ENCODE data around the gene NEDD8. TPM values are rescaled to one million over a fixed set of nuclear protein-coding genes. Genes with fewer than 3 reads are reported as not detected.

Gene NEDD8
- polyA plus RNA-seq, 1 donor from 2014 or later, result 431 TPM

DNA sequence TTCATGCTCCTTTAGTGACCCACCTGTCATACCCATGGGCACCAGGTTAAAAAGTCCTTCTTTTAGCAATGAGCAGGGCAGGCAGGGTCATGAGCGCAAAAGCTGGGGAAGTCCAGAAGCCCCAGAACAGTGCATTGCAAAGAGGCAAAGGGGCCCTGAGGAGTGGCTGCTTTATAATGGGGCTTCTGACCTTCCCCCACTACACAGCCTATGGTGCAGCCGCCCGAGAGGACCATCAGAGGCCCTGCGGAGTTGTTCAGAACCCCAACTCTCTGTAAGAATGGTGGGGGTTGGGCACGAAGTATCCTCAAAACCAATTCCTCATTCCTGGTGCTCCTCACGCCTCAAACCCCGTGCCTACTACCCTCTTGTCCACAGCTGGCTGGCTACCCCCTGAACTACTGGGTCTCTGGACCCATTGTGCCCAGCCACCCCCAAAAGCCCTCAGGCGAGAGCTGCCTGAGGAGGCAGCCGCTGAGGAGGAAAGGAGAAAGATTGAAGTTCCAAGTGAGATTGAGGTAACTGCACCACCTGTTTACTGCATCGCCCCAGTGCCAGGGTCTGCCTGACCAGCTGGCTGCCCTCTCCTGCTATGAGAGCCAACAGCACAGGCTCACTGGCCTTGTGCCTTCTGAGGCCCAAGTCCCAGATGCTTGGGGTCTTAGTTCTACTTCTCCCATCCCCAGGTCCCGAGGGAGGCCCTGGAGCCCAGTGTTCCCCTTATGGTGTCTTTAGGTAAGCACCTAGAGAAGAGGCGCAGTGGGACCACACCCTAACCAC is 53.6 kb downstream of the NEDD8 start:
- Histone ChIP-seq H3K9ac (ENCODE audit: low read length) (no peak overlapping the region), H3K4me3 (ENCODE audit: low read length) (no peak overlapping the region), H3K27me3 (ENCODE audit: insufficient read depth, low read depth, low read length) (no peaks in the 10 kb centered on the region), H3K9me3 (ENCODE audit: low read length) (no peaks in the 10 kb centered on the region), H3K4me2 (ENCODE audit: low read length) (no peak overlapping the region), H3F3A (ENCODE audit: insufficient read depth, low read length, poor library complexity, severe bottlenecking) (no peaks in the 10 kb centered on the region), H3K36me3 (ENCODE audit: insufficient read depth, low read length) (no peaks in the 10 kb centered on the region), H2AFZ (ENCODE audit: low read depth, low read length) (no peak overlapping the region), H4K20me1 (ENCODE audit: insufficient read depth) (no peaks in the 10 kb centered on the region), H3K9me2 (ENCODE audit: insufficient read depth, low read length) (no peaks in the 10 kb centered on the region), H3K79me2 (replicated peaks; ENCODE audit: insufficient read depth, low read length) (no peaks in the 10 kb centered on the region), H3K27ac (ENCODE audit: low read length) (no peak overlapping the region)
- TF ChIP-seq SMC3 (conservative IDR thresholded peaks at IDR 0.05; ENCODE audit: poor library complexity), result no peak
- no peak for TF ChIP-seq MXI1 (conservative IDR thresholded peaks at IDR 0.05; ENCODE audit: poor library complexity, severe bottlenecking)
- no peak for TF ChIP-seq TAF1 (IDR thresholded peaks at IDR 0.05; ENCODE audit: low read depth)
- TF ChIP-seq, protein P1, sequence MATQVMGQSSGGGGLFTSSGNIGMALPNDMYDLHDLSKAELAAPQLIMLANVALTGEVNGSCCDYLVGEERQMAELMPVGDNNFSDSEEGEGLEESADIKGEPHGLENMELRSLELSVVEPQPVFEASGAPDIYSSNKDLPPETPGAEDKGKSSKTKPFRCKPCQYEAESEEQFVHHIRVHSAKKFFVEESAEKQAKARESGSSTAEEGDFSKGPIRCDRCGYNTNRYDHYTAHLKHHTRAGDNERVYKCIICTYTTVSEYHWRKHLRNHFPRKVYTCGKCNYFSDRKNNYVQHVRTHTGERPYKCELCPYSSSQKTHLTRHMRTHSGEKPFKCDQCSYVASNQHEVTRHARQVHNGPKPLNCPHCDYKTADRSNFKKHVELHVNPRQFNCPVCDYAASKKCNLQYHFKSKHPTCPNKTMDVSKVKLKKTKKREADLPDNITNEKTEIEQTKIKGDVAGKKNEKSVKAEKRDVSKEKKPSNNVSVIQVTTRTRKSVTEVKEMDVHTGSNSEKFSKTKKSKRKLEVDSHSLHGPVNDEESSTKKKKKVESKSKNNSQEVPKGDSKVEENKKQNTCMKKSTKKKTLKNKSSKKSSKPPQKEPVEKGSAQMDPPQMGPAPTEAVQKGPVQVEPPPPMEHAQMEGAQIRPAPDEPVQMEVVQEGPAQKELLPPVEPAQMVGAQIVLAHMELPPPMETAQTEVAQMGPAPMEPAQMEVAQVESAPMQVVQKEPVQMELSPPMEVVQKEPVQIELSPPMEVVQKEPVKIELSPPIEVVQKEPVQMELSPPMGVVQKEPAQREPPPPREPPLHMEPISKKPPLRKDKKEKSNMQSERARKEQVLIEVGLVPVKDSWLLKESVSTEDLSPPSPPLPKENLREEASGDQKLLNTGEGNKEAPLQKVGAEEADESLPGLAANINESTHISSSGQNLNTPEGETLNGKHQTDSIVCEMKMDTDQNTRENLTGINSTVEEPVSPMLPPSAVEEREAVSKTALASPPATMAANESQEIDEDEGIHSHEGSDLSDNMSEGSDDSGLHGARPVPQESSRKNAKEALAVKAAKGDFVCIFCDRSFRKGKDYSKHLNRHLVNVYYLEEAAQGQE (IDR thresholded peaks at IDR 0.05; ENCODE audit: borderline replicate concordance), result no peak
- no peak for TF ChIP-seq EP300 (conservative IDR thresholded peaks at IDR 0.05; ENCODE audit: poor library complexity, severe bottlenecking)
- no peak for TF ChIP-seq RAD21 (conservative IDR thresholded peaks at IDR 0.05)
- TF ChIP-seq, protein P2, sequence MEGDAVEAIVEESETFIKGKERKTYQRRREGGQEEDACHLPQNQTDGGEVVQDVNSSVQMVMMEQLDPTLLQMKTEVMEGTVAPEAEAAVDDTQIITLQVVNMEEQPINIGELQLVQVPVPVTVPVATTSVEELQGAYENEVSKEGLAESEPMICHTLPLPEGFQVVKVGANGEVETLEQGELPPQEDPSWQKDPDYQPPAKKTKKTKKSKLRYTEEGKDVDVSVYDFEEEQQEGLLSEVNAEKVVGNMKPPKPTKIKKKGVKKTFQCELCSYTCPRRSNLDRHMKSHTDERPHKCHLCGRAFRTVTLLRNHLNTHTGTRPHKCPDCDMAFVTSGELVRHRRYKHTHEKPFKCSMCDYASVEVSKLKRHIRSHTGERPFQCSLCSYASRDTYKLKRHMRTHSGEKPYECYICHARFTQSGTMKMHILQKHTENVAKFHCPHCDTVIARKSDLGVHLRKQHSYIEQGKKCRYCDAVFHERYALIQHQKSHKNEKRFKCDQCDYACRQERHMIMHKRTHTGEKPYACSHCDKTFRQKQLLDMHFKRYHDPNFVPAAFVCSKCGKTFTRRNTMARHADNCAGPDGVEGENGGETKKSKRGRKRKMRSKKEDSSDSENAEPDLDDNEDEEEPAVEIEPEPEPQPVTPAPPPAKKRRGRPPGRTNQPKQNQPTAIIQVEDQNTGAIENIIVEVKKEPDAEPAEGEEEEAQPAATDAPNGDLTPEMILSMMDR (IDR thresholded peaks at IDR 0.05; ENCODE audit: poor library complexity, severe bottlenecking), result no peak
- no peak for TF ChIP-seq POLR2AphosphoS5 (IDR thresholded peaks at IDR 0.05)

DNA sequence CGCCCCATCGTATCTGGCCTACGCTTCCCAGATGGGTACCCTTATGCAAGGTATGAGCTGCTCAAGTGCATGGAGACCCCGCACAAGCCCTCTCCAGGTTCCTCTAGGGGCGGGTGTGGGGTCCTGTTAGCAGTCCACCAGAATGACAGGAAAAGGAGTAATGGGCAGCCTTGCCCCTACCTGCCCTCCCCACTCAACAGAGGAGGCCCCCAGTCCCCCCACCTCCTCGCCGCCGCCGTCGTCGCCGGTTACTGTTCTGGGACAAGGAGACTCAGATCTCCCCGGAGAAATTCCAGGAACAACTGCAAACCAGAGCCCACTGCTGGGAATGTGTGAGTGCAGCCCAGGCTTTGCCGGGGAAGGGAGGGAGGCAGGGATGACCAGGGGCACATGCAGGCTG is 54.3 kb downstream of the NEDD8 start:
- Histone ChIP-seq H3K9me3 (ENCODE audit: low read length) (no peaks in the 10 kb centered on the region), H3K27me3 (ENCODE audit: insufficient read depth, low read depth, low read length) (no peaks in the 10 kb centered on the region), H3K4me2 (ENCODE audit: low read length) (no peak overlapping the region), H4K20me1 (ENCODE audit: insufficient read depth) (no peaks in the 10 kb centered on the region), H3K9ac (ENCODE audit: low read length) (no peak overlapping the region), H3K36me3 (ENCODE audit: insufficient read depth, low read length) (no peaks in the 10 kb centered on the region), H2AFZ (ENCODE audit: low read depth, low read length) (no peak overlapping the region), H3K9me2 (ENCODE audit: insufficient read depth, low read length) (no peaks in the 10 kb centered on the region), H3F3A (ENCODE audit: insufficient read depth, low read length, poor library complexity, severe bottlenecking) (no peaks in the 10 kb centered on the region), H3K79me2 (replicated peaks; ENCODE audit: insufficient read depth, low read length) (no peaks in the 10 kb centered on the region), H3K27ac (ENCODE audit: low read length) (no peak overlapping the region), H3K4me3 (ENCODE audit: low read length) (no peak overlapping the region)
- TF ChIP-seq, protein P1 (IDR thresholded peaks at IDR 0.05; ENCODE audit: borderline replicate concordance), result no peak
- TF ChIP-seq EP300 (conservative IDR thresholded peaks at IDR 0.05; ENCODE audit: poor library complexity, severe bottlenecking) (no peak), POLR2AphosphoS5 (IDR thresholded peaks at IDR 0.05) (no peak), MXI1 (conservative IDR thresholded peaks at IDR 0.05; ENCODE audit: poor library complexity, severe bottlenecking) (no peak), TAF1 (IDR thresholded peaks at IDR 0.05; ENCODE audit: low read depth) (no peak), RAD21 (conservative IDR thresholded peaks at IDR 0.05) (no peak), EZH2 (IDR thresholded peaks at IDR 0.05; ENCODE audit: borderline replicate concordance, insufficient read depth, low read length, poor library complexity, severe bottlenecking) (no peak), SMC3 (conservative IDR thresholded peaks at IDR 0.05; ENCODE audit: poor library complexity) (no peak)
- TF ChIP-seq, protein P2 (IDR thresholded peaks at IDR 0.05; ENCODE audit: poor library complexity, severe bottlenecking), result no peak
